Stimulated activated naive CD8-positive, alpha-beta T cell treated with anti-CD3 and anti-CD28 coated beads, Interleukin-15, amount 100 ng/mL, for 72 hours (primary cell): ENCODE measurements around the gene FKBP2.
A peak's percentile ranks its signal among the peaks of the same experiment; 100 is the strongest.

Experiments used
- ATAC-seq: fragments of 150-1000 bp; cut with Tn5 transposase; 2 replicates; pipeline ENCODE4 v1.10.0; 2021; ENCODE audit warnings: mild to moderate bottlenecking, moderate library complexity
- DNase-seq, 2 donors: peaks; one replicate each; pipeline ENCODE4 v3.0.0; 2021 to 2022
- H3K27ac Mint-ChIP-seq, 2 donors: one replicate each; pipeline ENCODE4 v1.8.0; 2022; ENCODE audit warnings: mild to moderate bottlenecking in 2 of 2, mixed read lengths in 2 of 2, moderate library complexity in 2 of 2
- H3K27me3 Mint-ChIP-seq: one replicate; pipeline ENCODE4 v1.8.0; 2022; ENCODE audit warnings: mixed read lengths
- H3K4me1 Mint-ChIP-seq: one replicate; pipeline ENCODE4 v1.8.0; 2022; ENCODE audit warnings: mild to moderate bottlenecking, mixed read lengths
- H3K4me3 Mint-ChIP-seq, 2 donors: one replicate each; pipeline ENCODE4 v1.8.0; 2022; ENCODE audit warnings: mild to moderate bottlenecking in 2 of 2, mixed read lengths in 2 of 2, moderate library complexity in 1 of 2
- H3K9me3 Mint-ChIP-seq, 2 donors: one replicate each; pipeline ENCODE4 v1.8.0; 2022; ENCODE audit warnings: mixed read lengths in 2 of 2

Gene FKBP2

GRCh38 chr11:64289002-64289564 is 48.2 kb downstream of the FKBP2 start:
- peaks cover 32% of the 10 kb centered on the region for H3K27me3 Mint-ChIP-seq
- no peak for DNase-seq
- H3K9me3 Mint-ChIP-seq = no peaks in the 10 kb centered on the region
- no peak overlapping the region for H3K27ac Mint-ChIP-seq
- no peak for ATAC-seq
- H3K4me1 Mint-ChIP-seq = peaks cover 38% of the 10 kb centered on the region
- H3K4me3 Mint-ChIP-seq = no peak overlapping the region

GRCh38 chr11:64290352-64291261 is 49.7 kb downstream of the FKBP2 start:
- DNase-seq (no peak), ATAC-seq (no peak)
- H3K9me3 Mint-ChIP-seq = no peaks in the 10 kb centered on the region
- H3K4me3 Mint-ChIP-seq = peak overlapping the region; percentile 61 to 64
- peaks cover 34% of the 10 kb centered on the region for H3K4me1 Mint-ChIP-seq
- no peak overlapping the region for H3K27ac Mint-ChIP-seq
- H3K27me3 Mint-ChIP-seq = peaks cover 47% of the 10 kb centered on the region

GRCh38 chr11:64291262-64291751 is 50.4 kb downstream of the FKBP2 start, which contains the start of gene KCNK4:
Gene KCNK4 (plus strand): TSS chr11:64291302. CDS start chr11:64293019, 1,717 bp downstream.
- Mint-ChIP-seq H3K4me3 (peak within 1 kb of the TSS; percentile 61 to 64), H3K27me3 (peaks cover 54% of the 10 kb centered on the region), H3K27ac (no peak within 1 kb of the TSS), H3K9me3 (no peaks in the 10 kb centered on the region), H3K4me1 (peaks cover 31% of the 10 kb centered on the region)
- ATAC-seq (peak; percentile 13), DNase-seq (no peak)

- DNase-seq (no peak), ATAC-seq (peak; percentile 52)
- Mint-ChIP-seq H3K4me1 (peaks cover 25% of the 10 kb centered on the region), H3K9me3 (no peaks in the 10 kb centered on the region), H3K4me3 (peak overlapping the region; percentile 46 to 77), H3K27me3 (peaks cover 60% of the 10 kb centered on the region), H3K27ac (no peak overlapping the region)
Observed at GRCh38 chr11:64291752-64292459, 51.0 kb downstream of the FKBP2 start.

GRCh38 chr11:64292460-64293254 is 51.8 kb downstream of the FKBP2 start:
- peaks cover 68% of the 10 kb centered on the region for H3K27me3 Mint-ChIP-seq
- ATAC-seq (no peak), DNase-seq (no peak)
- peak overlapping the region in 1 of 2 donors; percentile 14 for H3K27ac Mint-ChIP-seq
- peaks cover 26% of the 10 kb centered on the region for H3K4me1 Mint-ChIP-seq
- no peaks in the 10 kb centered on the region for H3K9me3 Mint-ChIP-seq
- peak overlapping the region; percentile 46 to 77 for H3K4me3 Mint-ChIP-seq
